ENCODE data around the gene ATF7IP2. TPM values are rescaled to one million over a fixed set of nuclear protein-coding genes. Genes with fewer than 3 reads are reported as not detected.

Gene ATF7IP2
- total and polyA plus RNA-seq, 3 donors from 2014 or later, result 110 to 293 (median 227) TPM

DNA sequence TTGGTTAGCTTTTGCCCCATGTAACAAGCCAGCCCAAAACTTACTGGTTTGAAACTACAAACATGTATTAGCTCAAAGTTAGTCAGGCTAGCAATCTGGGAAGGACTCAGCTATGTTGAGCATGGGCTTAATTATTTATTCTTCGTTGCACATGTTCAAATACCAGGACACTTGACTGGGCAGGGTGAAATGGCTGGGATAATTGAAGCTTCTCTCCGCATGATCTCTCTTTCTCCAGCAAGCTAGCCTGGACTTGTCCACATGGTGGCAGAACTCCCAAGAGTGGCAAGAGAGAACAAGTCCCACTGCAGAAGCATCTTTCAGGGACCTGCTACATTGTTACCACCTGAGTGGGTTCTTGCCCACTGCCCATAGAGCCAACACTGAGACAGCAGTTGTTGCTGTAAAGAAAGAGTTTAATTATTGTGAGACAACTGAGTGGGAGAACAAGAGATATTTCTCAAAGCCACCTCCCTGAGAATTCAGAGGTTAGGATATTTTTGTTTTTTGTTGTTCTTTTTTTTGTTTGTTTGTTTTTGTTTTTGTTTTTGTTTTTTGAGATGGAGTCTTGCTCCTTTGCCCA lies 16.8 kb upstream of the ATF7IP2 start:
- Histone ChIP-seq H3K9me3 (no peaks in the 10 kb centered on the region), H3K27me3 (no peaks in the 10 kb centered on the region), H3K27ac (no peak overlapping the region), H3K36me3 (ENCODE audit: low read depth, missing control alignments) (no peaks in the 10 kb centered on the region), H3K4me3 (no peak overlapping the region), H3K4me1 (no peaks in the 10 kb centered on the region)
- intact Hi-C loops (cut with DNase I; ENCODE audit: low total_unique reads), result no loop called here
- no peak for TF ChIP-seq POLR2A (IDR thresholded peaks at IDR 0.05)
- TF ChIP-seq, protein P1, sequence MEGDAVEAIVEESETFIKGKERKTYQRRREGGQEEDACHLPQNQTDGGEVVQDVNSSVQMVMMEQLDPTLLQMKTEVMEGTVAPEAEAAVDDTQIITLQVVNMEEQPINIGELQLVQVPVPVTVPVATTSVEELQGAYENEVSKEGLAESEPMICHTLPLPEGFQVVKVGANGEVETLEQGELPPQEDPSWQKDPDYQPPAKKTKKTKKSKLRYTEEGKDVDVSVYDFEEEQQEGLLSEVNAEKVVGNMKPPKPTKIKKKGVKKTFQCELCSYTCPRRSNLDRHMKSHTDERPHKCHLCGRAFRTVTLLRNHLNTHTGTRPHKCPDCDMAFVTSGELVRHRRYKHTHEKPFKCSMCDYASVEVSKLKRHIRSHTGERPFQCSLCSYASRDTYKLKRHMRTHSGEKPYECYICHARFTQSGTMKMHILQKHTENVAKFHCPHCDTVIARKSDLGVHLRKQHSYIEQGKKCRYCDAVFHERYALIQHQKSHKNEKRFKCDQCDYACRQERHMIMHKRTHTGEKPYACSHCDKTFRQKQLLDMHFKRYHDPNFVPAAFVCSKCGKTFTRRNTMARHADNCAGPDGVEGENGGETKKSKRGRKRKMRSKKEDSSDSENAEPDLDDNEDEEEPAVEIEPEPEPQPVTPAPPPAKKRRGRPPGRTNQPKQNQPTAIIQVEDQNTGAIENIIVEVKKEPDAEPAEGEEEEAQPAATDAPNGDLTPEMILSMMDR (IDR thresholded peaks at IDR 0.05), result no peak
- WGBS, 2 donors, result 81 to 91% methylated on average over 2 of the region's 2 CpGs
- no peak for DNase-seq

DNA sequence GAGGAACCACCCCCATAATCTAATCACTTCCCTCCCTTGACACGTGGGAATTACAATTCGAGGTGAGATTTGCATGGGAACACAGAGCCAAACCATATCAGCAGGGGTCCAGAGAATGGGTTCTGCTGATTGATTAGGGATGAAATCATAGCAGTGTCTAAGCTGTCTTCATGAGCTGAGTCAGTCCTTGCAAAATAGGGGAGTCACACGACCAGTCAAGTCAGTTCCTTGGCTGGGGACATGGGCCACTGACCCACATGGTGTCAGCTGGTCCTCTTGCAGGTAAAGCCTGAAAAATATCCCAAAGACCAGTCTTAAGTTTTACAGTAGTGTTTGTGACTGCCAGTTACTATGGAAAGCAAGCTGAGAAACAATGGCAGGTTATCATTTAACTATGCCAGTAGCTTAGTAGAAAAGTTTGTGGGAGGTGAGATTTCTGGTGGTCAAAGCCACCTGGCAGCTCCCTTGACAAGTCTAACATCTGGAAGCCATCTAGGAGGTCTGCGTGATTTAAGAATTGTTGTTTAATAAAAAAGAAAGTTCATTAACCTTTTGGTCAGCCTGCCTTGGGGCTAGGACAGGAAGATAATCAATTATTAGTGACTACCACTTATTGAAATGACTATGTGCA lies 15.7 kb upstream of the ATF7IP2 start:
- TF ChIP-seq, protein P1 (IDR thresholded peaks at IDR 0.05), result no peak
- no peak for TF ChIP-seq POLR2A (IDR thresholded peaks at IDR 0.05)
- WGBS, 2 donors, result 69 to 74% methylated on average over 4 of the region's 4 CpGs
- intact Hi-C loops (cut with DNase I; ENCODE audit: low total_unique reads), result no loop called here
- no peak for DNase-seq
- Histone ChIP-seq H3K27ac (no peak overlapping the region), H3K4me3 (no peak overlapping the region), H3K27me3 (no peaks in the 10 kb centered on the region), H3K9me3 (no peaks in the 10 kb centered on the region), H3K4me1 (no peaks in the 10 kb centered on the region), H3K36me3 (ENCODE audit: low read depth, missing control alignments) (no peaks in the 10 kb centered on the region)

DNA sequence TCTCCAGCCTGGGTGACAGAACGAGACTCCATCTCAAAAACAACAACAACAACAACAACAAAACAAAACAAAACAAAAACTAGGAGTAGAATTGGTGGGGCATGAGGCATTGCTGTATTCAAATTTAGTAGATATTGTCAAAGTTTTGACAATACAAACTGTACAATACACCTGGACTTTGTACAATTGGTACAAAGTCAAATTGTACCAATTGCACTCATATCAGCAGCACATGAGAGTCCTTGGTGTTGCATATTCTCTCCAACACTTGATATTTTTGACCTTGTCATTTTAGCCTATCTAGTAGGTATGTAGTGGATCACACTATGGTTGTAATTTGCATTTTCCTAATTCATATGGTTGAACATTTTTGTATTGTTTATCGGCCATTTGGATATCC lies 14.3 kb upstream of the ATF7IP2 start:
- Histone ChIP-seq H3K27ac (no peak overlapping the region), H3K4me3 (no peak overlapping the region), H3K4me1 (no peaks in the 10 kb centered on the region), H3K36me3 (ENCODE audit: low read depth, missing control alignments) (no peaks in the 10 kb centered on the region), H3K9me3 (no peaks in the 10 kb centered on the region), H3K27me3 (no peaks in the 10 kb centered on the region)
- DNase-seq, result no peak
- 89 to 94% methylated on average over 2 of the region's 2 CpGs for WGBS, 2 donors
- TF ChIP-seq, protein P1 (IDR thresholded peaks at IDR 0.05), result no peak
- no peak for TF ChIP-seq POLR2A (IDR thresholded peaks at IDR 0.05)
- intact Hi-C loops (cut with DNase I; ENCODE audit: low total_unique reads), result no loop called here

DNA sequence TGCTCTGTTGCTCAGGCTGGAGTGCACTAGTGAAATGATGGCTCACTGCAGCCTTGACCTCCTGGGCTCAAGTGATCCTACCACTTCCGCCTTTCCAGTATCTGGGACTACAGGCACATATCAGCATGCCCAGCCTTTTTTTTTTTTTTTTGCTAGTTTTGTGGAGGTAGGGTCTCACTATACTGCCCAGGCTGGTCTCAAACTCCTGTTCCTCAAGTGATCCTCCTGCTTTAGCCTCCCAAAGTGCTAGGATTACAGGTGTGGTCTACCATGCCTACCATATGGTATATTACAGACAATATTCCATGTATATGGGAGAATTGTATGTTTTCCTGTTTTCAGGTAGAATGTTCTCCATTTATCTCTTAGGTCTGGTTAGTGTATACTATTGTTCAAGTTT lies 12.3 kb upstream of the ATF7IP2 start:
- DNase-seq, result no peak
- no peaks in the 10 kb centered on the region for H3K36me3 ChIP-seq (ENCODE audit: low read depth, missing control alignments)
- intact Hi-C loops (cut with DNase I; ENCODE audit: low total_unique reads), result no loop called here
- H3K27me3 ChIP-seq, result no peaks in the 10 kb centered on the region
- no peak for TF ChIP-seq POLR2A (IDR thresholded peaks at IDR 0.05)
- TF ChIP-seq, protein P1 (IDR thresholded peaks at IDR 0.05), result no peak
- no peaks in the 10 kb centered on the region for H3K4me1 ChIP-seq
- H3K4me3 ChIP-seq, result no peak overlapping the region
- 79 to 80% methylated on average over 1 of the region's 1 CpG for WGBS, 2 donors
- no peaks in the 10 kb centered on the region for H3K9me3 ChIP-seq
- no peak overlapping the region for H3K27ac ChIP-seq

DNA sequence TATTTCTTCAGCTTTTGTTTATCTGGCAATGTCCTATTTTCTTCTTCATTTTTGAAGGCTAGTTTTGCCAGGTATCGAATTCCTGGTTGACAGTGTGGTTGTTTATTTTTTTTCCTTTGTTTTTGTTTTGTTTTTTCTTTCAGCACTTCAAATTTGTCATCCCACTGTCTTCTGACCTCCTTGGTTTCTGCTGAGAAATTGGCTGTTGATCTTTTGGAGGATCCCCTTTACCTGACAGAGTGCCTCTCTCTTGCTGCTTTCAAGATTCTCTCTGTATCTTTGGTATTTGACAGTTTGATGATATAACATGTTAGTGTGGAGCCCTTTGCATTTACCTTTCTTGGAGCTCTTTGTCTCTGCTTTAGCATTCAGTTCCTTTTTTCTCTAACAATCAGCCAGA lies 9.6 kb upstream of the ATF7IP2 start:
- TF ChIP-seq POLR2A (IDR thresholded peaks at IDR 0.05), result no peak
- TF ChIP-seq, protein P1 (IDR thresholded peaks at IDR 0.05), result no peak
- Histone ChIP-seq H3K4me1 (no peaks in the 10 kb centered on the region), H3K9me3 (no peaks in the 10 kb centered on the region), H3K27me3 (no peaks in the 10 kb centered on the region), H3K27ac (no peak overlapping the region), H3K4me3 (no peak overlapping the region), H3K36me3 (ENCODE audit: low read depth, missing control alignments) (no peaks in the 10 kb centered on the region)
- WGBS, 2 donors, result 85 to 94% methylated on average over 1 of the region's 1 CpG
- intact Hi-C loops (cut with DNase I; ENCODE audit: low total_unique reads), result no loop called here
- DNase-seq, result no peak

Data from testis (tissue), 3 donors.